ENCODE measurements around the gene ISYNA1. TPM values are rescaled to one million over a fixed set of nuclear protein-coding genes. Genes with fewer than 3 reads are reported as not detected.
A peak's percentile ranks its signal among the peaks of the same experiment; 100 is the strongest.

ISYNA1 gene
- total and polyA plus RNA-seq, 10 of the 15 experiments (the other 5 are each of a cell fraction or from before 2014, with no cell fraction given) = 1.9 to 37.0 (median 9.1) TPM

DNA sequence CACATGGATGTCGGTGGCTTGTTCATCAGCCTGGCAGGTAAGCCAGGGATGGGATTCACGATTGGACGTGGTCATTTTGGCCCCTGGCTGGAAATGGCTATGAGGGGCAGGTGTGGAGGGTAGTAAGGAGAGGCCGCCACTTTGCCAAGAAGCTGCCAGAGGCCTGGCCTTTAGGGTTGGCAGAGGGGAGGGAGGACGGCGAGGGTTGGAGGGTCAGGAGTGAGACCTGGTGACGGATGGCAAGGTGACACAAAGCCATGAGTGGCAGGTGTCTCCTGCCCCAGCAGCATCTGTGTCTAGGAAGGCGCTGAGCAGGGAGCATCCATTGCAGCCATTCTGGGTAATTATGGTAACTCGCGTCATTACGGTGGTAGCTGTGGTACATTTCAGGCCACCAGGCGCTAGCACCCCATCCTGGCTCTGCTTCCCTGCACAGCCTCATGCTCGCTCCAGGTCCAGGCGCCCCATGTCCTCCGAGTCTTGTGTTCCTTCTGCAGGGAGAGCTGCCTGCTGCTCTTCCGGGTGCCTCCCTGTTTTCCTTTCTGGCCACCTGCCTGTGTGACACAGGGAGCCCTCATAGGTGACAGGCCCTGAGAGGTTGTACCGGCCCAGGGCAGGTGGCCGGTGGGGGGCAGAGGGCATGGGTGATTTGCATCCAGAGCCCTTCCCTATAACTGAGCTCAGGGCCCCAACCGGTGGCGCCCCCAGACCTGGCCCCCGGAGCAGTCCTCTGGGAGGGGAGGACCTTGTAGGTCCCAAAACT, 14.5 kb downstream of the ISYNA1 start:
- SMC1A ChIA-PET (ENCODE audit: uncharacterized antibody, unreplicated experiment) = no interaction called here

More for the DNA sequence above, 14.5 kb downstream of the ISYNA1 start:
- no peak overlapping the region for H3K4me3 ChIP-seq
- WGBS (ENCODE audit: insufficient coverage, insufficient replicate concordance, low lambda C conversion rate, missing lambda C conversion rate) = 92% methylated on average over 19 of the region's 21 CpGs
- peak overlapping the region; percentile 51; the same call in 1 of the 2 replicates for H3K27ac ChIP-seq (ENCODE audit: control insufficient read depth, insufficient read depth)
- DNase-seq (ENCODE audit: low read depth, low spot score) = no peak
- H3K79me2 ChIP-seq (ENCODE audit: control insufficient read depth, insufficient read depth, low read length) = peaks cover 59% of the 10 kb centered on the region
- in situ Hi-C loops (cut with MboI) (no loop called here), intact Hi-C loops (cut with micrococcal nuclease; ENCODE audit: unreplicated experiment) (no loop called here)
- no TSS peak for BruUV-seq (replicated peaks)
- H3K4me1 ChIP-seq (ENCODE audit: control insufficient read depth, insufficient read depth, low read length) = peaks cover 32% of the 10 kb centered on the region
- no peak for TF ChIP-seq NRF1 (conservative IDR thresholded peaks at IDR 0.05; ENCODE audit: low read depth, low read length)
- TF ChIP-seq, protein P1, sequence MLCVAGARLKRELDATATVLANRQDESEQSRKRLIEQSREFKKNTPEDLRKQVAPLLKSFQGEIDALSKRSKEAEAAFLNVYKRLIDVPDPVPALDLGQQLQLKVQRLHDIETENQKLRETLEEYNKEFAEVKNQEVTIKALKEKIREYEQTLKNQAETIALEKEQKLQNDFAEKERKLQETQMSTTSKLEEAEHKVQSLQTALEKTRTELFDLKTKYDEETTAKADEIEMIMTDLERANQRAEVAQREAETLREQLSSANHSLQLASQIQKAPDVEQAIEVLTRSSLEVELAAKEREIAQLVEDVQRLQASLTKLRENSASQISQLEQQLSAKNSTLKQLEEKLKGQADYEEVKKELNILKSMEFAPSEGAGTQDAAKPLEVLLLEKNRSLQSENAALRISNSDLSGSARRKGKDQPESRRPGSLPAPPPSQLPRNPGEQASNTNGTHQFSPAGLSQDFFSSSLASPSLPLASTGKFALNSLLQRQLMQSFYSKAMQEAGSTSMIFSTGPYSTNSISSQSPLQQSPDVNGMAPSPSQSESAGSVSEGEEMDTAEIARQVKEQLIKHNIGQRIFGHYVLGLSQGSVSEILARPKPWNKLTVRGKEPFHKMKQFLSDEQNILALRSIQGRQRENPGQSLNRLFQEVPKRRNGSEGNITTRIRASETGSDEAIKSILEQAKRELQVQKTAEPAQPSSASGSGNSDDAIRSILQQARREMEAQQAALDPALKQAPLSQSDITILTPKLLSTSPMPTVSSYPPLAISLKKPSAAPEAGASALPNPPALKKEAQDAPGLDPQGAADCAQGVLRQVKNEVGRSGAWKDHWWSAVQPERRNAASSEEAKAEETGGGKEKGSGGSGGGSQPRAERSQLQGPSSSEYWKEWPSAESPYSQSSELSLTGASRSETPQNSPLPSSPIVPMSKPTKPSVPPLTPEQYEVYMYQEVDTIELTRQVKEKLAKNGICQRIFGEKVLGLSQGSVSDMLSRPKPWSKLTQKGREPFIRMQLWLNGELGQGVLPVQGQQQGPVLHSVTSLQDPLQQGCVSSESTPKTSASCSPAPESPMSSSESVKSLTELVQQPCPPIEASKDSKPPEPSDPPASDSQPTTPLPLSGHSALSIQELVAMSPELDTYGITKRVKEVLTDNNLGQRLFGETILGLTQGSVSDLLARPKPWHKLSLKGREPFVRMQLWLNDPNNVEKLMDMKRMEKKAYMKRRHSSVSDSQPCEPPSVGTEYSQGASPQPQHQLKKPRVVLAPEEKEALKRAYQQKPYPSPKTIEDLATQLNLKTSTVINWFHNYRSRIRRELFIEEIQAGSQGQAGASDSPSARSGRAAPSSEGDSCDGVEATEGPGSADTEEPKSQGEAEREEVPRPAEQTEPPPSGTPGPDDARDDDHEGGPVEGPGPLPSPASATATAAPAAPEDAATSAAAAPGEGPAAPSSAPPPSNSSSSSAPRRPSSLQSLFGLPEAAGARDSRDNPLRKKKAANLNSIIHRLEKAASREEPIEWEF (IDR thresholded peaks at IDR 0.05; ENCODE audit: insufficient replicate concordance, low read depth, low read length) = no peak
- TF ChIP-seq POLR2A (IDR thresholded peaks at IDR 0.05; ENCODE audit: low read depth, low read length) = peak; percentile 39
- H4K20me1 ChIP-seq (ENCODE audit: control insufficient read depth, insufficient read depth) = no peaks in the 10 kb centered on the region
- H2AFZ ChIP-seq (ENCODE audit: control insufficient read depth, low read depth, low read length) = no peak overlapping the region
- ATAC-seq = no peak
- ChIA-PET POLR2A (no interaction called here), RAD21 (ENCODE audit: unreplicated experiment) (interaction anchor here (0.7 to 1.2 kb wide), 2 partner anchors 28 to 121 kb away, joined by 3 read pairs; no protein-coding TSS in a partner anchor), CTCF (no interaction called here)
- H3K9ac ChIP-seq (ENCODE audit: control insufficient read depth, insufficient read depth, low read length) = peak overlapping the region; percentile 31
- H3K36me3 ChIP-seq (ENCODE audit: control insufficient read depth in 2 of 2, insufficient read depth in 2 of 2, low read length in 1 of 2) = peaks cover 0 to 5% of the 10 kb centered on the region in 2 experiments; a peak in 2 of 4 replicates
- H3K9me3 ChIP-seq (replicated peaks; ENCODE audit: control insufficient read depth, insufficient read depth, low read length) = no peaks in the 10 kb centered on the region
- H3K27me3 ChIP-seq (replicated peaks in 1 of 2; ENCODE audit: control insufficient read depth in 2 of 2, insufficient read depth in 2 of 2, low read length in 1 of 2) = no peaks in the 10 kb centered on the region
- FAIRE-seq = no peak
- H3K4me2 ChIP-seq (ENCODE audit: control insufficient read depth, insufficient read depth) = peak overlapping the region; percentile 39
